K562 (cell line): ENCODE data around the gene MRRF. TPM values are rescaled to one million over a fixed set of nuclear protein-coding genes. Genes with fewer than 3 reads are reported as not detected.

Source experiments
- ATAC-seq: fragments of 200-7000 bp; cut with Tn5 transposase; 3 replicates; pipeline ENCODE4 v1.9.1; 2020; ENCODE audit warnings: moderate library complexity
- BruUV-seq: library from RNA; stranded (reverse); fragments of 400-500 nt; replicated peaks from 2 replicates; lab custom pipeline; 2021; lab: Mats Ljungman, UMichigan
- CTCF ChIA-PET: fragments of 300-600 bp; formaldehyde crosslinking; extraction: SDS; loops from one replicate; lab custom pipeline; 2021; ENCODE audit warnings: low intra/inter-chr PET ratio; lab: Yijun Ruan, JAX
- POLR2A ChIA-PET: fragments of 300-600, 350-650 bp; sonication (Branson Sonifier 250); formaldehyde crosslinking; extraction: SDS; loops from one replicate; lab custom pipeline; 2021; ENCODE audit warnings: antibody characterized with exemption, inconsistent platforms; lab: Yijun Ruan, JAX
- DNase-seq, 4 experiments: peaks; one replicate each; pipeline versions ENCODE4 v3.0.0 to v3.0.0-alpha.2; 2011 to 2018; ENCODE audit warnings: low spot score in 3 of 4, mixed read lengths in 3 of 4; ENCODE audit errors: extremely low read depth in 1 of 4
- FAIRE-seq: peaks from 2 replicates; lab custom pipeline; 2011; peaks lifted over from hg19 to GRCh38; lab: Jason Lieb, UNC
- H2AFZ ChIP-seq: 2 replicates; pipeline ENCODE4 v1.6.0; 2011; ENCODE audit warnings: low read depth, low read length, control low read depth, inconsistent platforms
- H3K27ac ChIP-seq: fragments of 200-600 bp; 3 replicates; pipeline ENCODE4 v1.8.0; 2011; ENCODE audit warnings: low read depth, mild to moderate bottlenecking, control low read depth, inconsistent platforms, low read length, moderate library complexity, mixed read lengths; ENCODE audit errors: extremely low read depth
- H3K27me3 ChIP-seq, 2 experiments: fragments of 300-600 bp in 1 of 2; 2 replicates in 1 of 2; 3 replicates in 1 of 2; pipeline versions ENCODE4 v1.6.0 to v1.8.0; 2011; ENCODE audit warnings: inconsistent platforms in 2 of 2, low read length in 2 of 2, mild to moderate bottlenecking in 1 of 2, mixed read lengths in 1 of 2, moderate library complexity in 1 of 2; ENCODE audit not compliant: control insufficient read depth in 2 of 2, insufficient read depth in 2 of 2
- H3K36me3 ChIP-seq: fragments of 300-600 bp; 3 replicates; pipeline ENCODE4 v1.8.0; 2011; ENCODE audit warnings: mild to moderate bottlenecking, low read length, inconsistent platforms; ENCODE audit not compliant: control insufficient read depth, insufficient read depth
- H3K4me1 ChIP-seq, 2 experiments: fragments of 200-600 bp in 1 of 2; replicated peaks in 1 of 2; 2 replicates in 1 of 2; 3 replicates in 1 of 2; pipeline versions ENCODE4 v1.5.1 to v1.8.0; 2011; ENCODE audit warnings: inconsistent platforms in 2 of 2, low read length in 2 of 2, mild to moderate bottlenecking in 1 of 2, mixed read lengths in 1 of 2, moderate library complexity in 1 of 2; ENCODE audit not compliant: control insufficient read depth in 2 of 2, insufficient read depth in 2 of 2
- H3K4me2 ChIP-seq: 2 replicates; pipeline ENCODE4 v1.6.1; 2011; ENCODE audit warnings: low read length, control low read depth, inconsistent platforms, mixed read lengths; ENCODE audit not compliant: insufficient read depth
- H3K4me3 ChIP-seq: fragments of 200-600 bp; sonication (generic), shearing (Covaris generic); 2 replicates; pipeline ENCODE4 v1.5.1; 2016; ENCODE audit warnings: control low read depth, inconsistent platforms
- H3K79me2 ChIP-seq: fragments of 200-600 bp; 3 replicates; pipeline ENCODE4 v1.8.0; 2011; ENCODE audit warnings: low read length, inconsistent platforms; ENCODE audit not compliant: control insufficient read depth, insufficient read depth
- H3K9ac ChIP-seq, 2 experiments: 2 replicates each; pipeline versions ENCODE4 v1.6.0 to v1.6.1; 2011; ENCODE audit warnings: low read depth in 2 of 2, low read length in 2 of 2, control low read depth in 1 of 2, inconsistent platforms in 1 of 2, mild to moderate bottlenecking in 1 of 2, mixed read lengths in 1 of 2; ENCODE audit not compliant: insufficient read depth in 1 of 2
- H3K9me1 ChIP-seq: one replicate; pipeline ENCODE4 v1.6.0; 2011; ENCODE audit warnings: inconsistent platforms, mild to moderate bottlenecking, low read length, moderate library complexity; ENCODE audit not compliant: control insufficient read depth, insufficient read depth
- H3K9me3 ChIP-seq: replicated peaks from 2 replicates; pipeline ENCODE4 v1.5.1; 2011; ENCODE audit warnings: low read depth, low read length, inconsistent platforms; ENCODE audit not compliant: control insufficient read depth, insufficient read depth
- H4K20me1 ChIP-seq: replicated peaks from 2 replicates; pipeline ENCODE4 v1.6.1; 2011; ENCODE audit warnings: low read length, inconsistent platforms, mixed read lengths; ENCODE audit not compliant: control insufficient read depth, insufficient read depth
- MED1 ChIP-seq: sonication (generic); formaldehyde crosslinking; IDR thresholded peaks from 2 replicates; pipeline ENCODE4 v1.8.1; 2023; ENCODE audit warnings: missing genetic modification reagents, borderline replicate concordance
- TAF7 ChIP-seq: fragments of 450-650 bp; IDR thresholded peaks from 2 replicates; pipeline ENCODE4 v1.6.1; 2016; ENCODE audit warnings: missing genetic modification characterization, missing compliant biosample characterization
- ZNF707 ChIP-seq: fragments of 250-450 bp; sonication (Bioruptor Pico); conservative IDR thresholded peaks from 2 replicates; pipeline ENCODE4 v1.8.0; 2022; ENCODE audit warnings: inconsistent platforms, mild to moderate bottlenecking, moderate library complexity
- WGBS: fragments of 100-300 bp; shearing (Covaris generic); methylation state at CpG from one replicate; pipeline ENCODE4 v1.1.6; 2016; ENCODE audit warnings: low coverage, mixed read lengths; ENCODE audit not compliant: insufficient coverage; ENCODE audit errors: missing lambda C conversion rate; 5-methylcytosine and 5-hydroxymethylcytosine counted together
- in situ Hi-C: fragments of 300-500 bp; cut with MboI; formaldehyde crosslinking; loops from 4 replicates; pipeline ENCODE4 v1.15.0; 2018; ENCODE audit warnings: inconsistent platforms, mixed read lengths
- intact Hi-C: fragments of 100-400 bp; cut with micrococcal nuclease; formaldehyde crosslinking; loops from 2 replicates; pipeline ENCODE4 v1.14.2; 2022
- polyA plus RNA-seq, 8 experiments: library from polyadenylated mRNA; depleted of rRNA in 4 of 8; stranded (reverse) in 5 of 8; unstranded in 3 of 8; fragments of >200 nt; fragmentation: Nextera tagmentation in 2 of 8; fragmentation: Illumina TruSeq in 1 of 8; extraction: Ambion mirVana in 2 of 8; extraction: Trizol in 1 of 8; gene quantifications; 2 replicates each; pipeline versions ENCODE4 v1.2.1 to v1.2.3, GENCODE V29; 2011 to 2014; ENCODE audit warnings: inconsistent platforms in 1 of 8, missing spikeins in 1 of 8
- total RNA-seq, 7 experiments: library from RNA; depleted of rRNA in 6 of 7; stranded (reverse); fragments of >200 nt in 6 of 7; fragmentation: Illumina TruSeq in 2 of 7; extraction: Trizol in 2 of 7; gene quantifications; 2 replicates each; pipeline versions ENCODE4 v1.2.1 to v1.2.3, GENCODE V29; 2011 to 2021; ENCODE audit warnings: low replicate concordance in 1 of 7

The MRRF gene
- total and polyA plus RNA-seq, 9 of the 15 experiments (the other 6 are each of a cell fraction or from before 2014, with no cell fraction given) = 55.0 to 105 (median 81.2) TPM

- H3K4me2 ChIP-seq = no peak overlapping the region
- no peak overlapping the region for H3K9ac ChIP-seq
- POLR2A ChIA-PET = interaction anchor here (0.7 to 1.5 kb wide), 3 partner anchors 9 to 17 kb away, joined by 3 to 4 read pairs (median 4); no protein-coding TSS in a partner anchor
- H3K79me2 ChIP-seq = no peaks in the 10 kb centered on the region
- TF ChIP-seq MED1 (no peak), TAF7 (tag) (no peak), ZNF707 (CRISPR knock-in tag) (no peak)
- no peak overlapping the region for H3K4me3 ChIP-seq
- FAIRE-seq = no peak
- H3K27ac ChIP-seq = no peak overlapping the region
- H3K9me1 ChIP-seq = peaks cover 5% of the 10 kb centered on the region
- BruUV-seq = no TSS peak
- DNase-seq = no peak
- WGBS = 70% methylated on average over 41 of the region's 51 CpGs
- no peaks in the 10 kb centered on the region for H3K36me3 ChIP-seq
- H3K4me1 ChIP-seq = peaks cover 20 to 37% of the 10 kb centered on the region in 2 experiments
- H4K20me1 ChIP-seq = 0 out of 2 replicates have a peak, but pooled peaks cover 6% of the 10 kb centered on the region
- ATAC-seq = no peak
- in situ Hi-C loops (loop anchor here (10.0 kb wide), 1 partner anchor 1961 kb away; no protein-coding TSS in a partner anchor), intact Hi-C loops (no loop called here)
- H3K27me3 ChIP-seq = peaks cover 22 to 30% of the 10 kb centered on the region in 2 experiments
- H3K9me3 ChIP-seq = no peaks in the 10 kb centered on the region
- CTCF ChIA-PET = interaction anchor here (0.5 kb wide), 1 partner anchor 589 kb away, joined by 3 read pairs; no protein-coding TSS in a partner anchor
- no peak overlapping the region for H2AFZ ChIP-seq
Observed at GRCh38 chr9:122225312-122226141, 39.2 kb upstream of the MRRF start.
